ENCODE results near the gene FAM107B.

Gene FAM107B

GRCh38 chr10:14527134-14527844 lies 247.4 kb downstream of the FAM107B start:
- DNase-seq: no peak

DNA sequence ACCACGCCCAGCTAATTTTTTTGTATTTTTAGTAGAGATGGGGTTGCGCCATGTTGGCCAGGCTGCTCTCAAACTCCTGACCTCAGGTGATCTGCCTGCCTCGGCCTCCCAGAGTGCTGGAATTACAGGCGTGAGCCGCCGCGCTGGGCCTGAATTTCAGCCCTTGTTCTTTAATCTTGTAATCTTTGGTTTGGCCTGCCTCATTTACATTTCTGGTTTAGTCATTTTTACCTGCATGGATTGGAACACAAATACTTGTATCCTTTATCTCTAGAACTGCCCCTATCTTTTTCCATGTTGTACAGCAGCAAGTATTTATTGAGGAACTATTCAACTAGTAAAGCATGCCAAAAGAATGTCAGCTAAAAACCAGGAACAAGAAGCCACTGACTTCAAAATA lies 248.4 kb downstream of the FAM107B start:
- DNase-seq: no peak

DNA sequence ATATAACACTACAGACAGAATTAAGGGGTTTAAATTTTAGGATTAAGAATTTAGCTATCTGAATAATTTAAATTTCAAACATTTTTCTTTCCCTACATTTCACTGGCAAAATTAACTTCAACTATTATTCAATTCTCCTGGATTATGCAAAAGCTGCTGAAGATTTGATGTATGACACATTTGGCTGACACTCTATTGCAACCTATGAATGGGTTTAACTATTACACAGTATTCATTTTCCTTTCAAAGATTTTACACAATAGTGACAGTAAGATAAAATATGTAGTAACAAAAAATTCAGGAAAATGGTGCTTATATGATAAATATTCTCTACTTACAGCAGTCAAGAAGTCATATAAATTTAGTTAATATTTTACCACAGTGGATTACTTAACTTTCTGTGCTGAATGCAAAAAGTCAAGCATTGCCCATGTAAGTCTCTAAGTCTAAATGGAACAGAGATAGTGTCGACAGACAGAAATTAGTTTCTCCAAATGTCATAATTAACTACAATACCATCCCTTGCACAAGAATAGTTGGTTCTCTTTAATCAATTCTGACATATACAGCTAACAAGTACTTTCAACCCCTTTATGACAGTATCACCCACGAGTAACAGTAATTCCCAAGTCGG lies 249.9 kb downstream of the FAM107B start:
- no peak for DNase-seq

GRCh38 chr10:14523286-14523685 lies 251.4 kb downstream of the FAM107B start:
- no peak for DNase-seq

- DNase-seq: no peak
These were observed 254.9 kb downstream of the FAM107B start for GRCh38 chr10:14519785-14520184.

DNA sequence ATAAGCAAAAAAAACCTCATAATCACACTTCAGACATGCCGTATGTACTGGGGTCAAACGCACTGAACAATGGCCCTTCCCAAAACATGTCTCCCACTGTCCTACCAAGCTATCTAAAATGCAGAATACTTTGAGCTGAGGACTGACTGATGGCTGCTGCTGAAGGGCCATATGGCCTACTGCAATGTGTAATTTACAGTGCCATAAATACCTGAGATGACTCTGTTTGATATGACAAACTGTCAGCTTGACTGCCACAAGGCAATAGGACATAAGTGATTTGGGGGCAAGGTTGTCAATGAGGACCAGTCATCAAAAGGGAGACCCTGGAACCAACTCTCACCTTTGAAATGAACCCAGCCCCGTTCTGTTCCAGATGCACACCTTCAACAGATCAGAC lies 256.5 kb downstream of the FAM107B start:
- DNase-seq: no peak

- no peak for DNase-seq
These were observed 261.6 kb downstream of the FAM107B start for GRCh38 chr10:14513123-14513522.

GRCh38 chr10:14510346-14510745 lies 264.4 kb downstream of the FAM107B start:
- no peak for DNase-seq

- DNase-seq: no peak
These were observed 266.0 kb downstream of the FAM107B start for GRCh38 chr10:14508725-14509124.

DNA sequence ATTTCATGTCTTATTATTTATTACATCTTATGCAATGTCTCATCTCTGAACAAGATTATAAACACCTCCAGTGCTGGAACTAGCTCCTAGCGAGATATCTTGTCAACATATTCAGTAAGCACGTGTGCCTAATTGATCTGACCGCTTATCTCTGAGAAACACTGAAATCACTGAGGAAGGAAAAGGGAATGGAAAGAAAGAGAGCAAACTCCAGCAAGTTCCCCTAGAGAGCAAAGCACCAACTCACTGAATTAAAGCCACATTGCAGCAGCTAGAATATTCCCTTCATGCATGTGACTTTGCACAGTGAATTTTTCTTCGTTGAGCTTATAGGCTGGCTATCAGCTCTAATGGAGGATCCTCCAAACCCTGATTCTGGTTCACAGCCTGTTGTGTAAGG lies 266.9 kb downstream of the FAM107B start:
- no peak for DNase-seq

GRCh38 chr10:14507176-14507575 lies 267.5 kb downstream of the FAM107B start:
- DNase-seq: peak; percentile 64

DNA sequence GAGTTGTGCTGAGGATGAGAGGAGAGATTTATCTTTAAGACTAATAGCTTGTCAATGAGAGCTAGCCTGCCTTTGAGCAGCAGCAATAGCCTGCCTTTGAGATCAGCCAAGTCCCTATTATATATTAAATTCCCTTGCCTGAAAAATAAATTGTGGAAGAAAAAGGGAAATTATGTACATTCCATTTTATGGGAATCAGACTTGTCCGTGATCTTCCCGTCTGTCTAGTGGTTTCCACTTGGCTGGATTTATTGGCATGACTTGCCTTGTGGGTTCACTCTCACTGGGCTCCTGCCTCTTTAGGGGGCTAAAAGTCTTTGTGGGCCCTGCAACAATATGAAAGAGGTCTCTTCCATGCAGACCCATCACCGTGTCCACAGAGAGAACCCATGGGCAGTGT lies 272.3 kb downstream of the FAM107B start:
- no peak for DNase-seq

GRCh38 chr10:14500172-14500765 lies 274.4 kb downstream of the FAM107B start:
- DNase-seq: no peak

DNA sequence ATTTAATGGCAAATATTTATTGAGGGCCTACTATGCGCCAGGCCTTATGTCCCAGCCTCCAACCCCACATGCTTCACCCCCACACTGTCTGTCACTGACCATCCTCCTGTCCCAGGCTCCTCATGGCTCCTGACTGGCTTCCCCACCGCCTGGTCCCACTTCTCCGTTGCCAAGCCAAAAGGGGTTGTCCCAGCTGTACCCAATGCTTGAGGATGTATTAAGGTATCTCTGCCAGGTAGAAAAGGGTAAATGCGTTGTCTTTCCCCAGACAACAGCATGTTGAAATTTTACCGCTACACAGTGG lies 275.1 kb downstream of the FAM107B start:
- no peak for DNase-seq

- DNase-seq: no peak
These were observed 276.4 kb downstream of the FAM107B start for GRCh38 chr10:14498326-14498725.

- DNase-seq: no peak
These were observed 282.9 kb downstream of the FAM107B start for GRCh38 chr10:14491811-14492210.

DNA sequence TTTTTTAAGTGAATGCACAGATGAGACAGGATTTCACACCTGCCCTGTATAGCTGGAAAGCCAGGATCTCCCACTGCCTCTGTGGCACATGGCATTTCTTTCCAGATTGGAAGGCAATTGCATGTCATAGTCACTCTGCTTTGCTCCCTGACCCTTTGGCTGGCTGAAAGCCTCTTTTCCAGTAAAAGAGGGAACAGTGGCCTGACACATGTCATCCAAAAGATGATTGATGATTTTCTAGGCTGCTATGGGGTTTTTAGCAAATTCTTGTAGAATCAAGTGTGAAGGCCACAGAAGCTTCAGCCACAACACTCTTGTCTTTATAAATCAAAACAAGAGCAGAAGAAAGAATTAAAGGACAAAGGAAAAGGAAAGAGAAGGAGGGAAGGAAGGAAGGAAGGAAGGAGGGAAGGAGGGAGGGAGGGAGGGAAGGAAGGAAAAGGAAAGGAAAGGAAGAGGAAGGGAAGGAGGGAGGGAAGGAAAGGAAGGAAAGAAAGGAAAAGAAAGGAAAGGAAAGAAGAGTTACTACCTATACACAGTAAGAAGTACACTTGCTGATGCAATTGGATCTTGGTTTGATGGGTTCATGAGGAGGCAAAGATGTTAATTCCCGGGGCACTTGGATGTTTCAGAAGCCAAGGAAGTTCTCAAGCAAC lies 285.0 kb downstream of the FAM107B start:
- no peak for DNase-seq

DNA sequence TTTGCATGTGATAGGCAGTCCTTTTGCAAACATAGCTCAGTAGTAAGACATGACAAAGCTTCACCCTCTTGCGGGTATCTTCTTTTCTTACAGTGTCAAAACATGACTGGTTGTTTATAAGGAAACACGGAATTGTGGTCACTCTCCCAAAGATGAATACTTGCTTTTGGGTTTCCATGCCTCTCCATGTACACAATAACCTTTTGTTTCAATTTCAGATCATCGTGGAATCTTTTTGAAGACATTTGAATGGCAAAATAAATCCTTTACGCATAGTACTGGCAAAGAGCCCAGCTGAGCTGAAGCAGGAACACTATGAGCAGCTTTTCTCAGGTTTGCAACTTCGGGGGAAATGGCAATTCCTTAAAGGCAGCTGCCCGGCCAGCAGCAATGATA lies 287.2 kb downstream of the FAM107B start:
- no peak for DNase-seq

- no peak for DNase-seq
These were observed 287.8 kb downstream of the FAM107B start for GRCh38 chr10:14486777-14487487.

GRCh38 chr10:14485986-14486385 lies 288.7 kb downstream of the FAM107B start:
- DNase-seq: no peak

DNA sequence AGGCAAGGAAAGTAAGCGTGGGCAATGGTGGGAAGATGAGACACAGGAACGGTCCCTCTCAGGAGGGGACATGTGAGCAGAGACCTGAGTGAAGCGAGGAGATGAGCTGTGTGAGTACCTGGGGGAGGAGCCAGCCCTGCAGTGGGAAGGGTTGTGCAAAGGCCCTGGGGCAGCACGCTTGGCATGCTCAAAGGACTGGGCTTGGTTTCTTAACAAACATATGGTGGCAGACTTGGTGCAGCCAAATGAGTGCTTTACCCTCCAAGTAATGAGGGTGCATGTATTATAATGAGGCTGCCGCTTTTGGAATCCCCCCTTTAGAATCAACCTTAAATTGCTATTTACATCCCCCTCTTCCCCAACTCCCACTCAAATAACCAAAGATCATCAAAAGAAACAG lies 291.3 kb downstream of the FAM107B start:
- no peak for DNase-seq

- DNase-seq: no peak
These were observed 292.9 kb downstream of the FAM107B start for GRCh38 chr10:14481752-14482151.

- no peak for DNase-seq
These were observed 293.7 kb downstream of the FAM107B start for GRCh38 chr10:14481014-14481413.

All from CD4-positive, alpha-beta T cell treated with Interferon gamma for 1 hour (primary cell).